ENCODE measurements around the gene KCND2. TPM values are rescaled to one million over a fixed set of nuclear protein-coding genes. Genes with fewer than 3 reads are reported as not detected.

Gene KCND2
- total and polyA plus RNA-seq, 2 of the 8 experiments (the other 6 are each of a cell fraction or from before 2014, with no cell fraction given), result 4.6 to 7.7 TPM

GRCh38 chr7:120717166-120717565 lies 444.2 kb downstream of the KCND2 start (continued):
- no peak for TF ChIP-seq SIRT6 (IDR thresholded peaks at IDR 0.05; ENCODE audit: low read length)
